GM12878 (cell line): Measurements from ENCODE around the gene PROB1.

Source experiments
- ATF7 ChIP-seq: fragments of 450-650 bp; IDR thresholded peaks from 2 replicates; pipeline ENCODE4 v1.6.1; 2016; ENCODE audit warnings: low read depth, mild to moderate bottlenecking
- EZH2 ChIP-seq: IDR thresholded peaks from 2 replicates; pipeline ENCODE4 v1.6.1; 2012; ENCODE audit warnings: low read depth, mild to moderate bottlenecking, control low read depth, inconsistent platforms, low read length, borderline replicate concordance; ENCODE audit not compliant: control insufficient read depth
- IRF3 ChIP-seq: fragments of 450-650 bp; IDR thresholded peaks from 2 replicates; pipeline ENCODE4 v1.6.1; 2014; ENCODE audit warnings: mild to moderate bottlenecking
- TAF1 ChIP-seq: IDR thresholded peaks from 2 replicates; pipeline ENCODE4 v1.6.1; 2011; ENCODE audit warnings: mild to moderate bottlenecking, low read depth, low read length, borderline replicate concordance
- ZNF592 ChIP-seq: fragments of 450-650 bp; IDR thresholded peaks from 2 replicates; pipeline ENCODE4 v1.6.1; 2017; ENCODE audit warnings: mild to moderate bottlenecking, moderate library complexity
- TF ChIP-seq, protein P1 (sequence below), 3 experiments: IDR thresholded peaks in 2 of 3; conservative IDR thresholded peaks in 1 of 3; 2 replicates each; pipeline ENCODE4 v1.5.1; 2011; ENCODE audit warnings: low read depth in 3 of 3, low read length in 3 of 3, mild to moderate bottlenecking in 3 of 3, control low read depth in 2 of 3, moderate library complexity in 2 of 3, inconsistent platforms in 1 of 3, mixed read lengths in 1 of 3; ENCODE audit not compliant: control insufficient read depth in 2 of 3, insufficient read depth in 1 of 3; ENCODE audit errors: extremely low read depth in 1 of 3
- TF ChIP-seq, protein P2 (sequence below): IDR thresholded peaks from 2 replicates; pipeline ENCODE4 v1.6.1; 2011; ENCODE audit warnings: mild to moderate bottlenecking, low read depth, low read length, moderate library complexity; ENCODE audit not compliant: insufficient replicate concordance
- TF ChIP-seq, protein P3 (sequence below): IDR thresholded peaks from 2 replicates; pipeline ENCODE4 v1.6.1; 2012; ENCODE audit warnings: low read length, inconsistent platforms
- TF ChIP-seq, protein P4 (sequence below): IDR thresholded peaks from 2 replicates; pipeline ENCODE4 v1.6.1; 2012; ENCODE audit warnings: mild to moderate bottlenecking, low read depth, low read length

GRCh38 chr5:139407517-139407916, 12.6 kb upstream of the PROB1 start:
- TF ChIP-seq IRF3 (no peak), EZH2 (no peak), ATF7 (no peak), TAF1 (no peak), ZNF592 (no peak)
- TF ChIP-seq, protein P1, sequence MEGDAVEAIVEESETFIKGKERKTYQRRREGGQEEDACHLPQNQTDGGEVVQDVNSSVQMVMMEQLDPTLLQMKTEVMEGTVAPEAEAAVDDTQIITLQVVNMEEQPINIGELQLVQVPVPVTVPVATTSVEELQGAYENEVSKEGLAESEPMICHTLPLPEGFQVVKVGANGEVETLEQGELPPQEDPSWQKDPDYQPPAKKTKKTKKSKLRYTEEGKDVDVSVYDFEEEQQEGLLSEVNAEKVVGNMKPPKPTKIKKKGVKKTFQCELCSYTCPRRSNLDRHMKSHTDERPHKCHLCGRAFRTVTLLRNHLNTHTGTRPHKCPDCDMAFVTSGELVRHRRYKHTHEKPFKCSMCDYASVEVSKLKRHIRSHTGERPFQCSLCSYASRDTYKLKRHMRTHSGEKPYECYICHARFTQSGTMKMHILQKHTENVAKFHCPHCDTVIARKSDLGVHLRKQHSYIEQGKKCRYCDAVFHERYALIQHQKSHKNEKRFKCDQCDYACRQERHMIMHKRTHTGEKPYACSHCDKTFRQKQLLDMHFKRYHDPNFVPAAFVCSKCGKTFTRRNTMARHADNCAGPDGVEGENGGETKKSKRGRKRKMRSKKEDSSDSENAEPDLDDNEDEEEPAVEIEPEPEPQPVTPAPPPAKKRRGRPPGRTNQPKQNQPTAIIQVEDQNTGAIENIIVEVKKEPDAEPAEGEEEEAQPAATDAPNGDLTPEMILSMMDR (IDR thresholded peaks at IDR 0.05 in 2 of 3, conservative IDR thresholded peaks at IDR 0.05 in 1 of 3; ENCODE audit: control insufficient read depth in 2 of 3, extremely low read depth in 1 of 3, insufficient read depth in 1 of 3, low read depth in 3 of 3, low read length in 3 of 3): no peak
- TF ChIP-seq, protein P2, sequence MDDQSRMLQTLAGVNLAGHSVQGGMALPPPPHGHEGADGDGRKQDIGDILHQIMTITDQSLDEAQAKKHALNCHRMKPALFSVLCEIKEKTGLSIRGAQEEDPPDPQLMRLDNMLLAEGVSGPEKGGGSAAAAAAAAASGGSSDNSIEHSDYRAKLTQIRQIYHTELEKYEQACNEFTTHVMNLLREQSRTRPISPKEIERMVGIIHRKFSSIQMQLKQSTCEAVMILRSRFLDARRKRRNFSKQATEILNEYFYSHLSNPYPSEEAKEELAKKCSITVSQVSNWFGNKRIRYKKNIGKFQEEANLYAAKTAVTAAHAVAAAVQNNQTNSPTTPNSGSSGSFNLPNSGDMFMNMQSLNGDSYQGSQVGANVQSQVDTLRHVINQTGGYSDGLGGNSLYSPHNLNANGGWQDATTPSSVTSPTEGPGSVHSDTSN: no peak
- TF ChIP-seq, protein P3, sequence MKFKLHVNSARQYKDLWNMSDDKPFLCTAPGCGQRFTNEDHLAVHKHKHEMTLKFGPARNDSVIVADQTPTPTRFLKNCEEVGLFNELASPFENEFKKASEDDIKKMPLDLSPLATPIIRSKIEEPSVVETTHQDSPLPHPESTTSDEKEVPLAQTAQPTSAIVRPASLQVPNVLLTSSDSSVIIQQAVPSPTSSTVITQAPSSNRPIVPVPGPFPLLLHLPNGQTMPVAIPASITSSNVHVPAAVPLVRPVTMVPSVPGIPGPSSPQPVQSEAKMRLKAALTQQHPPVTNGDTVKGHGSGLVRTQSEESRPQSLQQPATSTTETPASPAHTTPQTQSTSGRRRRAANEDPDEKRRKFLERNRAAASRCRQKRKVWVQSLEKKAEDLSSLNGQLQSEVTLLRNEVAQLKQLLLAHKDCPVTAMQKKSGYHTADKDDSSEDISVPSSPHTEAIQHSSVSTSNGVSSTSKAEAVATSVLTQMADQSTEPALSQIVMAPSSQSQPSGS: no peak
- TF ChIP-seq, protein P4, sequence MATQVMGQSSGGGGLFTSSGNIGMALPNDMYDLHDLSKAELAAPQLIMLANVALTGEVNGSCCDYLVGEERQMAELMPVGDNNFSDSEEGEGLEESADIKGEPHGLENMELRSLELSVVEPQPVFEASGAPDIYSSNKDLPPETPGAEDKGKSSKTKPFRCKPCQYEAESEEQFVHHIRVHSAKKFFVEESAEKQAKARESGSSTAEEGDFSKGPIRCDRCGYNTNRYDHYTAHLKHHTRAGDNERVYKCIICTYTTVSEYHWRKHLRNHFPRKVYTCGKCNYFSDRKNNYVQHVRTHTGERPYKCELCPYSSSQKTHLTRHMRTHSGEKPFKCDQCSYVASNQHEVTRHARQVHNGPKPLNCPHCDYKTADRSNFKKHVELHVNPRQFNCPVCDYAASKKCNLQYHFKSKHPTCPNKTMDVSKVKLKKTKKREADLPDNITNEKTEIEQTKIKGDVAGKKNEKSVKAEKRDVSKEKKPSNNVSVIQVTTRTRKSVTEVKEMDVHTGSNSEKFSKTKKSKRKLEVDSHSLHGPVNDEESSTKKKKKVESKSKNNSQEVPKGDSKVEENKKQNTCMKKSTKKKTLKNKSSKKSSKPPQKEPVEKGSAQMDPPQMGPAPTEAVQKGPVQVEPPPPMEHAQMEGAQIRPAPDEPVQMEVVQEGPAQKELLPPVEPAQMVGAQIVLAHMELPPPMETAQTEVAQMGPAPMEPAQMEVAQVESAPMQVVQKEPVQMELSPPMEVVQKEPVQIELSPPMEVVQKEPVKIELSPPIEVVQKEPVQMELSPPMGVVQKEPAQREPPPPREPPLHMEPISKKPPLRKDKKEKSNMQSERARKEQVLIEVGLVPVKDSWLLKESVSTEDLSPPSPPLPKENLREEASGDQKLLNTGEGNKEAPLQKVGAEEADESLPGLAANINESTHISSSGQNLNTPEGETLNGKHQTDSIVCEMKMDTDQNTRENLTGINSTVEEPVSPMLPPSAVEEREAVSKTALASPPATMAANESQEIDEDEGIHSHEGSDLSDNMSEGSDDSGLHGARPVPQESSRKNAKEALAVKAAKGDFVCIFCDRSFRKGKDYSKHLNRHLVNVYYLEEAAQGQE: no peak
